Activated B cell treated with CpG ODN at 0.5 μM for 24 hours (primary cell): Measurements from ENCODE around the gene P2RY8. TPM values are rescaled to one million over a fixed set of nuclear protein-coding genes. Genes with fewer than 3 reads are reported as not detected.

Experiments used
- ATAC-seq: fragments of 200-7000 bp; cut with Tn5 transposase; one replicate; pipeline ENCODE4 v1.10.0; 2021; ENCODE audit warnings: low read depth, mild to moderate bottlenecking, moderate library complexity
- CTCF ChIA-PET: fragments of 350-600 bp; sonication (Branson Sonifier 250); formaldehyde crosslinking; loops from one replicate; lab custom pipeline; 2021; ENCODE audit warnings: antibody characterized with exemption; lab: Charles Lee
- POLR2A ChIA-PET: fragments of 350-600 bp; sonication (Branson Sonifier 250); formaldehyde crosslinking; loops from one replicate; lab custom pipeline; 2021; ENCODE audit warnings: antibody characterized with exemption; lab: Charles Lee
- DNase-seq: peaks from one replicate; pipeline ENCODE4 v3.0.0; 2022
- H3K27ac Mint-ChIP-seq: one replicate; pipeline ENCODE4 v1.8.0; 2020; ENCODE audit warnings: mixed read lengths
- H3K27me3 Mint-ChIP-seq: one replicate; pipeline ENCODE4 v1.8.0; 2021; ENCODE audit warnings: mixed read lengths
- H3K36me3 Mint-ChIP-seq: one replicate; pipeline ENCODE4 v1.8.0; 2021; ENCODE audit warnings: low read depth, mixed read lengths
- H3K4me1 Mint-ChIP-seq: one replicate; pipeline ENCODE4 v1.8.0; 2021; ENCODE audit warnings: mixed read lengths
- H3K4me3 Mint-ChIP-seq: one replicate; pipeline ENCODE4 v1.8.0; 2020; ENCODE audit warnings: mild to moderate bottlenecking, mixed read lengths
- H3K9me3 Mint-ChIP-seq: one replicate; pipeline ENCODE4 v1.8.0; 2020; ENCODE audit warnings: mixed read lengths
- intact Hi-C: fragments of 100-400 bp; cut with micrococcal nuclease; formaldehyde crosslinking; loops from one replicate; pipeline ENCODE4 v1.15.1; 2024
- total RNA-seq: library from RNA; stranded (reverse); gene quantifications from 2 replicates; pipeline ENCODE4 v1.2.3, GENCODE V29; 2022
- TF ChIP-seq, protein P1 (sequence below): fragments of 200-600 bp; IDR thresholded peaks from one replicate; pipeline ENCODE4 v1.8.0; 2022; ENCODE audit warnings: antibody characterized with exemption, mild to moderate bottlenecking

P2RY8 gene
- total RNA-seq, 1 donor from 2014 or later: 332 TPM

DNA sequence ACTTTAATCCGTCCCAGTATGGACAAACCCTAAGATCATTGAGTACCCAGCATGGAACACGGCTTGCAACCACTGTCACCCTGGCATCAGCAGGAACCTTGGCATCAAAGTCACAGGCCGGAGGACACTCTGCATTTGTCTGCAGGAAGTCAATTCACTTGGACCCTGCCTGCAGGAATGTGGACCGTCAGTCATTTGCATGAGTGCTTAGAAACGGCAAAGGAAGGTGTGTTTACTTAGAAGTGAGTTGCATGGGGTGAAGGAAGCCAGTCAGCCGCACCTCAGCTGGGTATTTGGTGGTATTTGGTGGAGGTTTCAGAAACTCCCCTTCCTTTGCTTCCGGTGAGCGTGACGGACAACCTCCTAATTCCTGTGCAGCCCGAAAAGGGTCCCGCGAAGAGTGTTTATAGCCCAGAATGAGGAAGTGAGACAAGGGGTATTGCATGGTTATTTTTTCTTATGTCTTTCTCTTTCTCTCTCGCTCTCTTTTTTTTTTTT, 15.5 kb downstream of the P2RY8 start:
- Mint-ChIP-seq H3K9me3 (no peaks in the 10 kb centered on the region), H3K4me3 (peak overlapping the region; percentile 83), H3K36me3 (peaks cover 35% of the 10 kb centered on the region), H3K27me3 (no peaks in the 10 kb centered on the region), H3K4me1 (peaks cover 64% of the 10 kb centered on the region), H3K27ac (peak overlapping the region; percentile 97)
- intact Hi-C loops: loop anchor here (1.0 kb wide), 7 partner anchors 14 to 68 kb away; no protein-coding TSS in a partner anchor
- CTCF ChIA-PET: no interaction called here
- TF ChIP-seq, protein P1, sequence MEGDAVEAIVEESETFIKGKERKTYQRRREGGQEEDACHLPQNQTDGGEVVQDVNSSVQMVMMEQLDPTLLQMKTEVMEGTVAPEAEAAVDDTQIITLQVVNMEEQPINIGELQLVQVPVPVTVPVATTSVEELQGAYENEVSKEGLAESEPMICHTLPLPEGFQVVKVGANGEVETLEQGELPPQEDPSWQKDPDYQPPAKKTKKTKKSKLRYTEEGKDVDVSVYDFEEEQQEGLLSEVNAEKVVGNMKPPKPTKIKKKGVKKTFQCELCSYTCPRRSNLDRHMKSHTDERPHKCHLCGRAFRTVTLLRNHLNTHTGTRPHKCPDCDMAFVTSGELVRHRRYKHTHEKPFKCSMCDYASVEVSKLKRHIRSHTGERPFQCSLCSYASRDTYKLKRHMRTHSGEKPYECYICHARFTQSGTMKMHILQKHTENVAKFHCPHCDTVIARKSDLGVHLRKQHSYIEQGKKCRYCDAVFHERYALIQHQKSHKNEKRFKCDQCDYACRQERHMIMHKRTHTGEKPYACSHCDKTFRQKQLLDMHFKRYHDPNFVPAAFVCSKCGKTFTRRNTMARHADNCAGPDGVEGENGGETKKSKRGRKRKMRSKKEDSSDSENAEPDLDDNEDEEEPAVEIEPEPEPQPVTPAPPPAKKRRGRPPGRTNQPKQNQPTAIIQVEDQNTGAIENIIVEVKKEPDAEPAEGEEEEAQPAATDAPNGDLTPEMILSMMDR: no peak
- DNase-seq (peak; percentile 66), ATAC-seq (peak; percentile 85)
- POLR2A ChIA-PET: no interaction called here

DNA sequence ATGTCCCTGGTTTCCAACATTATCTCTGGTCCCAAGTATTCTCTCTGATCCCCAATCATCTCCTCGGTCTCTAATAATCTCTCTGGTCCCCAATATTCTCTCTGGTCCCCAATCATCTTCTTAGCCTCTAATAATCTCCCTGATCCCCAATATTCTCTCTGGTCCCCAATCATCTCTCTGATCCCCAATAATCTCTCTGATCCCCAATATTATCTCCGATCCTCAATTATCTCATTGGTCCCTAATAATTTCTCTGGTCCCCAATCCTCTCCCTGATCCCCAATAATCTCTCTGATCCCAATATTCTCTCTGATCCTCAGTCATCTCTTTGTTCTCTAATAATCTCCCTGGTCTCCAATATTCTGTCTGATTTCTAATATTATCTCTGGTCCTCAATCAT, 16.6 kb downstream of the P2RY8 start:
- TF ChIP-seq, protein P1: no peak
- H3K27ac Mint-ChIP-seq: peak overlapping the region; percentile 97
- no peaks in the 10 kb centered on the region for H3K27me3 Mint-ChIP-seq
- ChIA-PET POLR2A (no interaction called here), CTCF (no interaction called here)
- no peaks in the 10 kb centered on the region for H3K9me3 Mint-ChIP-seq
- H3K36me3 Mint-ChIP-seq: peaks cover 41% of the 10 kb centered on the region
- no peak for DNase-seq
- H3K4me3 Mint-ChIP-seq: peak overlapping the region; percentile 32
- intact Hi-C loops: no loop called here
- peaks cover 69% of the 10 kb centered on the region for H3K4me1 Mint-ChIP-seq
- ATAC-seq: no peak

DNA sequence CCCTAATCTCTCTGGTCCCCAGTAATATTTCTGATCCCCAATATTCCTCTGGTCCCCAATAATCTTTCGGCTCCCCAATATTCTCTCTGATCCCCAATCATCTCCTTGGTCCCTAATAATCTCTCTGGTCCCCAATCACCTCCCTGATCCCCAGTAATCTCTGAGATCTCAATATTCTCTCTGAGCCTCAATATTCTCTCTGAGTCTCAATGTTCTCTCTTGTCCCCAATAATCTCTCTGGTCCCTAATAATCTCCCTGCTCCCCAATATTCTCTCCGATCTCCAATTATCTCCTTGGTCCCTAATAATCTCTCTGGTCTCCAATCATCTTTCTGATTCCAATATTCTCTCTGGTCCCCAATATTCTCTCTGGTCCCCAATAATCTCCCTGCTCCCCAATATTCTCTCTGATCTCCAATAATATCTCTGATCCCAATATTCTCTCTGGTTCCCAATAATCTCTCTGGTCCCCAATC, 17.9 kb downstream of the P2RY8 start:
- intact Hi-C loops: no loop called here
- TF ChIP-seq, protein P1: no peak
- Mint-ChIP-seq H3K4me1 (peaks cover 69% of the 10 kb centered on the region), H3K27me3 (no peaks in the 10 kb centered on the region), H3K27ac (peak overlapping the region; percentile 97), H3K36me3 (peaks cover 44% of the 10 kb centered on the region), H3K9me3 (no peaks in the 10 kb centered on the region), H3K4me3 (peak overlapping the region; percentile 49)
- ATAC-seq (no peak), DNase-seq (no peak)
- ChIA-PET POLR2A (no interaction called here), CTCF (no interaction called here)

DNA sequence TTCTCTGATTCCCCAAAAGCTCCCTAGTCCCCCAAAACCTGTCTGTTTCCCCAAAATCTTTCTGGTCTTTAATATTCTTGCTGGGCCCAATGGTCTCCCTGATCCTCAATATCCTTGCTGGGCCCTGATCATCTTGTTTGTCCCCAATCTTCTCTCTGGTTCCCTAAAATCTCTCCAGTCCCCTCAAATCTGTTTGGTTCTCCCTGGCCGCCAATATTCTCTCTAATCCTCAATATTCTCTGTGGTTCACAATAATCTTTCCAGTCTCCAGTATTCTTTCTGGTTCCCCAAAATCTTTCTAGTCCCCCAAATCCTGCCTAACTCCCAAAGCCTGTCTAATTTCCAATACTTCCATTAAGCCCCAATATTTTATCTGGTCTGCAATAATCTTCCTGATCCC, 18.5 kb downstream of the P2RY8 start:
- peaks cover 49% of the 10 kb centered on the region for H3K36me3 Mint-ChIP-seq
- DNase-seq (no peak), ATAC-seq (no peak)
- peak overlapping the region; percentile 97 for H3K27ac Mint-ChIP-seq
- intact Hi-C loops: no loop called here
- peaks cover 72% of the 10 kb centered on the region for H3K4me1 Mint-ChIP-seq
- TF ChIP-seq, protein P1: no peak
- POLR2A ChIA-PET: no interaction called here
- H3K27me3 Mint-ChIP-seq: no peaks in the 10 kb centered on the region
- peak overlapping the region; percentile 49 for H3K4me3 Mint-ChIP-seq
- CTCF ChIA-PET: no interaction called here
- peaks cover 4% of the 10 kb centered on the region for H3K9me3 Mint-ChIP-seq

DNA sequence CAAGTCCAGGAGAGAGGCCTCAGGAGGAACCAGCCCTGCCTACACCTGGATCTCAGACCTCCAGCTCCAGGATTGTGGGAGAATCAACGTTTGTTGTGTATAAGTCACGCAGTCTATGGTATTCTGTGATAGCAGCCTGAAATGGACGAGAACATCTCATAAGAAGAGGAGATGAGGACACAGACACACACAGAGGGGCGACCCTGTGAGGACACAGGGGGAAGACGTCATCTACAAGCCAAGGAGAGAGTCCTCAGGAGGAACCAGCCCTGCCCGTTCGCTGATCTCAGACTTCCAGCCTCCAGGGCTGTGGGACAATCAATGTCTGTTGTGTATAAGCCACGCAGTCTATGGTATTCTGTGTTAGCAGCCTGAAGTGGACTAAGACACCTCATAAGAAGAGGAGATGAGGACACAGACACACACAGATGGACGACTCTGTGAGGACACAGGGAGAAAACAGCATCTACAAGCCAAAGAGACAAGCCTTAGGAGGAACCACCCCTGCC, 20.3 kb downstream of the P2RY8 start:
- H3K36me3 Mint-ChIP-seq: peaks cover 59% of the 10 kb centered on the region
- peak overlapping the region; percentile 16 for H3K4me3 Mint-ChIP-seq
- peak overlapping the region; percentile 83 for H3K27ac Mint-ChIP-seq
- ChIA-PET CTCF (no interaction called here), POLR2A (no interaction called here)
- no peaks in the 10 kb centered on the region for H3K27me3 Mint-ChIP-seq
- intact Hi-C loops: loop anchor here (1.0 kb wide), 1 partner anchor 9 kb away; no protein-coding TSS in a partner anchor
- ATAC-seq (no peak), DNase-seq (no peak)
- TF ChIP-seq, protein P1: no peak
- peaks cover 70% of the 10 kb centered on the region for H3K4me1 Mint-ChIP-seq
- H3K9me3 Mint-ChIP-seq: peaks cover 10% of the 10 kb centered on the region
